Vagina (tissue), 2 donors: ENCODE measurements around the gene INA. TPM values are rescaled to one million over a fixed set of nuclear protein-coding genes. Genes with fewer than 3 reads are reported as not detected.

Source experiments
- DNase-seq, 2 donors: peaks; one replicate each; pipeline ENCODE4 v3.0.0-alpha.2; 2017; ENCODE audit errors: extremely low spot score in 2 of 2
- H3K27ac ChIP-seq: fragments of 200-600 bp; sonication (generic); one replicate; pipeline ENCODE4 v1.5.1; 2019
- H3K27me3 ChIP-seq: fragments of 200-600 bp; sonication (generic); one replicate; pipeline ENCODE4 v1.5.1; 2019
- H3K36me3 ChIP-seq, 2 donors: fragments of 200-600 bp; sonication (generic); one replicate each; pipeline ENCODE4 v1.5.1; 2017 to 2019
- H3K4me1 ChIP-seq: fragments of 200-600 bp; sonication (generic); one replicate; pipeline ENCODE4 v1.5.1; 2019
- H3K4me3 ChIP-seq, 2 donors: fragments of 200-600 bp; sonication (generic); 1 replicate in 1 of 2; 2 replicates in 1 of 2; pipeline ENCODE4 v1.5.1; 2016 to 2019
- H3K9me3 ChIP-seq: fragments of 200-600 bp; sonication (generic); one replicate; pipeline ENCODE4 v1.5.1; 2019
- POLR2A ChIP-seq, 2 donors: fragments of 450-650 bp; IDR thresholded peaks; one replicate each; pipeline ENCODE4 v1.6.1; 2017; ENCODE audit warnings: antibody characterized with exemption in 2 of 2, mild to moderate bottlenecking in 2 of 2, moderate library complexity in 2 of 2
- POLR2AphosphoS5 ChIP-seq, 2 donors: sonication (generic); formaldehyde crosslinking; IDR thresholded peaks; one replicate each; pipeline ENCODE4 v1.9.0; 2017; ENCODE audit warnings: antibody characterized with exemption in 2 of 2, mild to moderate bottlenecking in 2 of 2, low read depth in 1 of 2; ENCODE audit not compliant: insufficient read depth in 1 of 2
- intact Hi-C: fragments of 100-400 bp; cut with DNase I; formaldehyde crosslinking; loops from one replicate; pipeline ENCODE4 v1.15.1; 2023
- total RNA-seq: library from RNA; depleted of rRNA; stranded (reverse); fragments of >200 nt; gene quantifications from one replicate; pipeline ENCODE4 v1.2.3, GENCODE V29; 2016
- TF ChIP-seq, protein P1 (sequence below), 3 experiments: fragments of 450-650 bp in 2 of 3; fragments of 200-600 bp in 1 of 3; sonication (generic) in 1 of 3; IDR thresholded peaks; one replicate each; pipeline ENCODE4 v1.5.1; 2017 to 2019; ENCODE audit warnings: antibody characterized with exemption in 3 of 3, mild to moderate bottlenecking in 2 of 3, moderate library complexity in 2 of 3

INA gene
- total RNA-seq, 1 donor from 2014 or later, result 3.9 TPM

DNA sequence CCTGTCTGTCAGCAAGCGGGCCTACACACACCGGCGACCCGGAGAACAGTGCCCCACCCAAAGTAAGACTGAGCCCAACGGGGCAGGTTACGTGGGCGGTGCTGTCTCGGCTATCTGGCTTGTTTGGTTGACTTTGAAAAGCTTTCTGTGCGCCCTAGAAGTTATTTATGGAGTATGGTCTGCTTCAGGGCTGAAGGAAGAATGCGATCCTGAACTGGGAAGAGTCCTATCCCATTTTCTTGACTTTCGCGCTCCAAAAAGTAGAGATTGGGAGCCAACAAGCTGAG lies 1.5 kb downstream of the INA start:
- intact Hi-C loops, result no loop called here
- no peak overlapping the region for H3K27ac ChIP-seq
- H3K4me1 ChIP-seq, result peaks cover 16% of the 10 kb centered on the region
- TF ChIP-seq POLR2A (IDR thresholded peaks at IDR 0.05), result no peak
- no peak for TF ChIP-seq POLR2AphosphoS5 (IDR thresholded peaks at IDR 0.05; ENCODE audit: insufficient read depth in 1 of 2, low read depth in 1 of 2)
- TF ChIP-seq, protein P1, sequence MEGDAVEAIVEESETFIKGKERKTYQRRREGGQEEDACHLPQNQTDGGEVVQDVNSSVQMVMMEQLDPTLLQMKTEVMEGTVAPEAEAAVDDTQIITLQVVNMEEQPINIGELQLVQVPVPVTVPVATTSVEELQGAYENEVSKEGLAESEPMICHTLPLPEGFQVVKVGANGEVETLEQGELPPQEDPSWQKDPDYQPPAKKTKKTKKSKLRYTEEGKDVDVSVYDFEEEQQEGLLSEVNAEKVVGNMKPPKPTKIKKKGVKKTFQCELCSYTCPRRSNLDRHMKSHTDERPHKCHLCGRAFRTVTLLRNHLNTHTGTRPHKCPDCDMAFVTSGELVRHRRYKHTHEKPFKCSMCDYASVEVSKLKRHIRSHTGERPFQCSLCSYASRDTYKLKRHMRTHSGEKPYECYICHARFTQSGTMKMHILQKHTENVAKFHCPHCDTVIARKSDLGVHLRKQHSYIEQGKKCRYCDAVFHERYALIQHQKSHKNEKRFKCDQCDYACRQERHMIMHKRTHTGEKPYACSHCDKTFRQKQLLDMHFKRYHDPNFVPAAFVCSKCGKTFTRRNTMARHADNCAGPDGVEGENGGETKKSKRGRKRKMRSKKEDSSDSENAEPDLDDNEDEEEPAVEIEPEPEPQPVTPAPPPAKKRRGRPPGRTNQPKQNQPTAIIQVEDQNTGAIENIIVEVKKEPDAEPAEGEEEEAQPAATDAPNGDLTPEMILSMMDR (IDR thresholded peaks at IDR 0.05), result no peak
- peaks cover 20% of the 10 kb centered on the region for H3K27me3 ChIP-seq
- H3K36me3 ChIP-seq, result no peaks in the 10 kb centered on the region
- no peak for DNase-seq
- no peaks in the 10 kb centered on the region for H3K9me3 ChIP-seq
- no peak overlapping the region for H3K4me3 ChIP-seq

DNA sequence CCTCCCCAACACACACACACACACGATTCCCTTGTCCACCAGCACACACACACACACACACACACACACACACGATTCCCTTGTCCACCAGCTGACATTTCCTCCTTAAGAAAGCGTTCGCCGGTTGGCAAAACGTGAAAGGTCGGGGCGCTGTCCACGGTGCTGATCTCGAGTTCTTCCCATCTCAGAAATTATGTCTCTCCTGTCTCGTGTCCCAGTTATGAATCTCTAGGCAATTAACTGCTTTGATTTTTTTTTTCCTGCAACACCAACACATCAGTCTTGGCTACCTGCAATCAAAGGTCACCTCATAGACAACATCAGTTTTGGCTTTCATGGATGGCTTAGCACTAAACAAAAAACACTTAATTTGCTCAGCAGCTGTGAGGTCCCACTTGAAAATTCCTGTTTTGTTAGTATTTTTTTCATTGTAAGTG lies 1.9 kb downstream of the INA start:
- DNase-seq, result no peak
- H3K4me3 ChIP-seq, result no peak overlapping the region
- H3K27me3 ChIP-seq, result peaks cover 20% of the 10 kb centered on the region
- H3K9me3 ChIP-seq, result no peaks in the 10 kb centered on the region
- TF ChIP-seq POLR2A (IDR thresholded peaks at IDR 0.05), result no peak
- TF ChIP-seq, protein P1 (IDR thresholded peaks at IDR 0.05), result no peak
- H3K36me3 ChIP-seq, result no peaks in the 10 kb centered on the region
- H3K4me1 ChIP-seq, result peaks cover 16% of the 10 kb centered on the region
- no peak overlapping the region for H3K27ac ChIP-seq
- intact Hi-C loops, result no loop called here

DNA sequence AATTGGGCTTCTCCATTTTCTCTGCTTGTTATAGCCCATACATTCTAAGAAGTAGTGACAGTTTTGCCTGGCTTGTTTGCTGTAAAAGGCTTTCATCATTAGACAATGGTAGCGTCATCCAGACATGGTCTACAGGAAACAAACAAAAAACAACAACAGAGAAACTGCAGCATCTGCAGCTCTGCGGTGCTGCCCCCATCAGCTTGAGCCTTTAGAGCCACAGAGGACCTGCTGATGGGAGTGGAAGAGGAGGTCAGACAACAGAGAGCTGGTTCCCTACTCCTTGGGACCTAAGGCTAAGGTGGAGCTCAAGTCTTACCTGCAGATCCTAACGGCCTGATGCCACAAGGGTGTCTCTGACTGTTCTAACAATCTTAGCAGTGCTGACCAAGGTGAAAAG lies 3.1 kb downstream of the INA start:
- intact Hi-C loops, result no loop called here
- Histone ChIP-seq H3K4me1 (peaks cover 16% of the 10 kb centered on the region), H3K9me3 (no peaks in the 10 kb centered on the region), H3K36me3 (no peaks in the 10 kb centered on the region), H3K4me3 (no peak overlapping the region), H3K27ac (no peak overlapping the region), H3K27me3 (peaks cover 20% of the 10 kb centered on the region)
- TF ChIP-seq, protein P1 (IDR thresholded peaks at IDR 0.05), result no peak
- TF ChIP-seq POLR2A (IDR thresholded peaks at IDR 0.05) (no peak), POLR2AphosphoS5 (IDR thresholded peaks at IDR 0.05; ENCODE audit: insufficient read depth in 1 of 2, low read depth in 1 of 2) (no peak)
- no peak for DNase-seq

DNA sequence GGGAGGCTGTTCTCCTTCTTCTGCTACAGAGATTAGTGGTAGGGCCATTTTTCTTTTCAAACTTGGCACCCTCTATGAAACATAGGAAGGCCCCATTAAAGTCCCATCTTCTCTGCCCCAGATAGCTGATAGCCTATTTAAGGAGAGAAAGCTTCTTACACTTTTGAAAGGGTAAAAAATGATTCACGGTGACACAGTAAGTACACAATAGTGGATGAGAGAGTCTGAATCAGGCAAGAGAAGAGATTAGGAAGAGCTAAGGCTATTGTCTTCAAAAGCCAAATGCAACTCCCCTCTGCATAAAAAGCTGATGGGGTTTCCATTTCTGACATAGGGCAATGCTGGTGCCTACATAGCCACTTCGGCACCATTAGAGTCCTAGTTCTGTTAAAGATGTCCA lies 3.6 kb downstream of the INA start:
- Histone ChIP-seq H3K36me3 (no peaks in the 10 kb centered on the region), H3K4me3 (no peak overlapping the region), H3K4me1 (peaks cover 16% of the 10 kb centered on the region), H3K27ac (no peak overlapping the region), H3K27me3 (peaks cover 20% of the 10 kb centered on the region), H3K9me3 (no peaks in the 10 kb centered on the region)
- no peak for DNase-seq
- intact Hi-C loops, result no loop called here
- TF ChIP-seq, protein P1 (IDR thresholded peaks at IDR 0.05), result no peak
- TF ChIP-seq POLR2A (IDR thresholded peaks at IDR 0.05) (no peak), POLR2AphosphoS5 (IDR thresholded peaks at IDR 0.05; ENCODE audit: insufficient read depth in 1 of 2, low read depth in 1 of 2) (no peak)

DNA sequence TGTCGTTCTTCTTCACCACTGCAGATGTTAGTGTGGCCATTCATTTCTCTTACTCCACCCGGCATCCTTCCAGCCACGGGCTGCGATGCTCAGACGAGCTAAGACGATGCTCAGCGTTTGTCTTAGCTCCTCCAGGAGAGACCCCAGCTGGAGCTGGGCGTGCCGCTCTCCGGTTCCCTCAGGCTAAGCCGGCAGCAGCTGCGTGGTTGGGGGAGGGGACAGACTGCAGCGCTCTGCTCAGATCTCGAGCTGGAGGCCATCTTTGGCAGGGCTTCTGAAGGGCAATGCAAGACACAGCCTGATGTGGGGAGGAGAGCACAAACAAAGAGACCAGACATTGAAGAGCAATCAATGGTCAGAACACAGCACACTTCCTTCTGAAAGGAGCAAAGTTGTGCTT lies 4.8 kb downstream of the INA start:
- Histone ChIP-seq H3K4me3 (no peak overlapping the region), H3K4me1 (peaks cover 13% of the 10 kb centered on the region), H3K27ac (no peak overlapping the region), H3K36me3 (no peaks in the 10 kb centered on the region), H3K9me3 (no peaks in the 10 kb centered on the region), H3K27me3 (peaks cover 18% of the 10 kb centered on the region)
- DNase-seq, result no peak
- TF ChIP-seq POLR2A (IDR thresholded peaks at IDR 0.05), result no peak
- no peak for TF ChIP-seq POLR2AphosphoS5 (IDR thresholded peaks at IDR 0.05; ENCODE audit: insufficient read depth in 1 of 2, low read depth in 1 of 2)
- intact Hi-C loops, result no loop called here

DNA sequence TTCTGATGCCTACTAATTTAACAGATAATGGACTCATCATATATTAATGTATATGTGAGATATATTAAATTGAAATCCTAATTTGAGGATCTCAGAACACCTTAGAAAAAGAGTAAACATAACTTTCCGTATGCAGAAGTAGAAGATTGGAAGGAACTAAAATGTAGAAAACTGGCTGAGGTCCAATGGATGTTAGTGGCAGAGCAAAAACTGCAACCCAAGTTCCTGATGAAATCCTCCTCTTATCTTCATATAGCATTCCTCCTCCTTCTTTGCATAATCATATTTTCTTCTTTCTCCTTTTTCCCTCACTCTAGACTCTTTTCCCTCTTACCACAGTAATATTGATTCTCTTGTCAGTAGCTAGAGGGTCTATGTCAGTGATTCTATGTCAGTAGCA lies 6.0 kb downstream of the INA start:
- no peak for DNase-seq
- H3K4me3 ChIP-seq, result no peak overlapping the region
- H3K36me3 ChIP-seq, result no peaks in the 10 kb centered on the region
- TF ChIP-seq POLR2AphosphoS5 (IDR thresholded peaks at IDR 0.05; ENCODE audit: insufficient read depth in 1 of 2, low read depth in 1 of 2) (no peak), POLR2A (IDR thresholded peaks at IDR 0.05) (no peak)
- TF ChIP-seq, protein P1 (IDR thresholded peaks at IDR 0.05), result no peak
- H3K4me1 ChIP-seq, result peaks cover 2% of the 10 kb centered on the region
- intact Hi-C loops, result no loop called here
- H3K27ac ChIP-seq, result no peak overlapping the region
- H3K27me3 ChIP-seq, result peaks cover 5% of the 10 kb centered on the region
- H3K9me3 ChIP-seq, result no peaks in the 10 kb centered on the region
